Measurements from ENCODE around the gene S100A16.

Gene S100A16

DNA sequence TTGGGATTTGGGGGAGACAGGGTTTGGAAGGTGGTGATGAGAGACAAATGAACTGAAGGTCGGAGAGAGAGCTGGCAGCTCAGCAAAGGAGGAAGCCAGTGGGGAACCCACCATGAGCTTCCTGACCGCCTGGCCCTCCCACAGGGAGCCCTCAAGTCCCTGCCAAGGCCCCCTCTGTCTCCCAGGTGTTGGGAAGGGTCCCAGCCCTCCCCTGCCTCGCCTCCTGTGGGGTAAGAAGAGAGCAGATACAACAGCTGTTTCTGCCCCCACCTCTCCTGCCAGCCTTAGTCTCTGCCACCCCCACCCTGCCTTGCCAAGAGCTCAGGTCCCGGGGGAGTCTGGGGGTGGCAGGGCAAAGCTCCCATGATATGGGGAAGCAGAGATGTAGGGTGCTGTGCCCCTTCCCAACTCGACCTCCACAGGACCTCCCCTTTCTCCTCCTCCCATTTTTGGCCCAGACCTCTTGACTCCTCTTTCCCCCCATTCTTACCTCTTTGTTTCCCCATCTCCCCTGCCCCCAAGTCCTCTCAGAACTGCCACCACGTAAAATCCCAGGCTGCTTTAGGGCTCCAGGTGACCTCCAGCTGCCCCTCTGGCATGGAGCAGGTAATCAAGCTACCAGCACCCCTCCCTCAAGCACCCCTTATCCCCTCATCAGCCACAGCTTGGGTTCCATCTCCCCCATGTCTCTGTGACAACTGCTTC, 15.9 kb upstream of the S100A16 start:
- H3K4me1 Mint-ChIP-seq (ENCODE audit: low read depth): peaks cover 23% of the 10 kb centered on the region
- no peaks in the 10 kb centered on the region for H3K9me3 Mint-ChIP-seq (ENCODE audit: low read depth)
- no peaks in the 10 kb centered on the region for H3K36me3 Mint-ChIP-seq
- H3K27me3 Mint-ChIP-seq: no peaks in the 10 kb centered on the region
- H3K4me3 Mint-ChIP-seq: no peak overlapping the region
- H3K27ac Mint-ChIP-seq: no peak overlapping the region

DNA sequence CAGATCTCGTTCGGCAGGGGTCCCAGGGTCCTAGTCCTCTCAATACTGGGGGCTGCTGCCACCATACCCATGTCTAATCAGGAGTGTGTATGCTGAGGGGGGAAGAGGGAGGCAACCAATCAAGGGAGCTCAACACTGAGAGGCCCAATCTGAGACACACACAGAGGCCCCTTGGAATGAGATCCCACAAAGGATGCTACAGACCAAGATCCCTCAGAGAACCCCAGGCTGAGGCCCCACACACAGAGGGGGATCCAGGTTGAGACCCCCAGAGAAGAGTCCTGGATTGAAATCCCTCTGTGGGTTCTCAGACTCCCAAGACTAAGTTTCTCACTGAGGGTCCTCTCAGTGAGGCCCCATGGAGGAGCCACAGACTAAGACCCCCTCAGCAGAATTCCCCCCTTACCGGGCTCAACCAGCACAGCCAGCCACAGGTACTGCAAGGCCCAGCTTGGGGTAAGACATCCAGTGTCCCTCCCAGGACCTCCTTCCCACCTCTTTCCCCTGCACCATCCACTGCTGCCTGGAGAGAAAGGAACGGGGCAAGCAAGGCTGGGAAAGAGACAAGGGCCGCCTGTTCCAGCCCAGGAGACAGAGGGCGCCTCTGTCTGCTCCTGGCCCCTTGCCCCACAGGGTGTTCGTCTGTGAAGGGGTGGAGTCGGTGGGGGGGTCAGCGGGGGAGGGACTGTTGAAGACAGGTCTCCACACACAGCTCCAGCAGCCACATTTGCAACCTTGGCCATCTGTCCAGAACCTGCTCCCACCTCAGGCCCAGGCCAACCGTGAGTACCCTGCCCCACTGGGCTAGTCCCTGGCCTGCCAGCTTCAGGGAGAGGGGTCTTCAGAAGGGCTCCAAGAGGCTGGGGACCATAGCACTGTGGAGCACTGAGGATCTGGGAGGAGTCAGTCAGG, 15.0 kb upstream of the S100A16 start, which contains the start of gene S100A1:
S100A1 (plus strand) TSS at position 720 of the 912 bp plus-strand sequence. CDS start 2,088 bp downstream, outside the sequence.
- H3K27ac Mint-ChIP-seq: no peak within 1 kb of the TSS
- no peaks in the 10 kb centered on the region for H3K27me3 Mint-ChIP-seq
- no peaks in the 10 kb centered on the region for H3K36me3 Mint-ChIP-seq
- H3K4me1 Mint-ChIP-seq (ENCODE audit: low read depth): peaks cover 15% of the 10 kb centered on the region
- no peak within 1 kb of the TSS for H3K4me3 Mint-ChIP-seq
- H3K9me3 Mint-ChIP-seq (ENCODE audit: low read depth): no peaks in the 10 kb centered on the region

DNA sequence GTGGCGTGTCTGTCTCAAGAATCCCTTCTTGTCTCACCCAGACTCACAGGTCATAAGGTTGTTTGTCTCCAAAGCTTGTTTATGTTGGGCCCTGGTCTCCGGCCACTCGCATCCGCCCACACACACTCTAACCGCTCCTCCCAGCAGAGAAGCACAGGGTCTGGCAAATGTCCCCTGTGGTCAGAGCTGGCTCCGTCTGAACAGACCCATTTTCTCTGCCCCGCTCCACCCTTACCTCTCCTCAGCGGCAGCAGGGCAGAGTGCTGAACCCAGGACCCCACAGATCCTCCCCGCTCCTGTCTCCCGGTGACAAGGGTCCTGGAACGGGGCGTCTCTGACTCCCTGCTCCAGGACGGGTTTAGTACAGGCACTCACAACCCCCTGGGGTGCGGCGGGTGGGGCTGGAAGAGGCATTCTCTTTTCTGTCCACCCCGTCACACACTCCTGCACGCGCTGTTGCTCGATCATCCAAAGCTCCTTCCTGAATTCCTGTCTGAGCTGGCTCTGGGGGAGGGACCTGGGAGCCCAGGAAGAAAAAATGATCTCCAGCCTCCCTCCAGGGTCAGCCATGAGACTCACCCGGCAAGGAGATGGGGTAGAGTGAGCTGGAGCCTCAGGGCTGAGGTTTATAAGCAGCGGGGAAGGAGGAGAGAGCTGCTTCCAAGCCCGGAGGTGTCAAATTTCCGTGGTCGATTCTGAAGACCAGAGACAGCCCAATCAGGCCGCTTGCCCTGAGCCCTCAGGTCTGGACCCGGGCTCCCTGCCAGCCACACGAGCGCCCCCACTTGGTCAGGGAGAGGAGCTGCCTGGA, 14.2 kb upstream of the S100A16 start, which contains the start of gene S100A13:
S100A13 (minus strand) TSS at position 602 of the 811 bp plus-strand sequence. CDS start 1,033 bp downstream, outside the sequence.
- Mint-ChIP-seq H3K27me3 (no peaks in the 10 kb centered on the region), H3K27ac (no peak within 1 kb of the TSS), H3K4me3 (no peak within 1 kb of the TSS), H3K9me3 (ENCODE audit: low read depth) (no peaks in the 10 kb centered on the region), H3K36me3 (no peaks in the 10 kb centered on the region), H3K4me1 (ENCODE audit: low read depth) (peaks cover 9% of the 10 kb centered on the region)

DNA sequence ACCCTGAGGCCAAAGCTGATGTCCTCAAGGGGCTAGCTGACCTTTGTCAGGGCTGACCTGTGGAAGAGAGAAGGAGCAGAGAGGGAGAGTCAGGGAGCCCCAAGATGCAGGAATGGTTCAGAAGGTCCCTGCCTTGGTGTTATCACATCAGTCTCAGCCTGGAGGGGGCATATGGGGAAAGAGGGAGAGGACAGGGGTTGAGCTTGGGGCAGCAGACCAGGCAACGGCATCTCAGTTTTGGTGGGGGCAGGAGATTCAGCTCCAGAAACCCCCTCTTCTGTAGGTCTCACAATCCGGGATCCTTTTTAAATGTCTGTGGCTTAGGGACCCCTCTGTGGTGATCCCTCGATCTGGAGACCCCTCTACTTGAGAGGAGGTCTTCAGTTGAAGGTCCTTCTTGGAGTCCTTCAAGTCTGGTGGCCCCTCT, 13.6 kb upstream of the S100A16 start:
- Mint-ChIP-seq H3K27me3 (no peaks in the 10 kb centered on the region), H3K4me1 (ENCODE audit: low read depth) (peaks cover 6% of the 10 kb centered on the region), H3K27ac (no peak overlapping the region), H3K4me3 (no peak overlapping the region), H3K9me3 (ENCODE audit: low read depth) (no peaks in the 10 kb centered on the region), H3K36me3 (no peaks in the 10 kb centered on the region)

DNA sequence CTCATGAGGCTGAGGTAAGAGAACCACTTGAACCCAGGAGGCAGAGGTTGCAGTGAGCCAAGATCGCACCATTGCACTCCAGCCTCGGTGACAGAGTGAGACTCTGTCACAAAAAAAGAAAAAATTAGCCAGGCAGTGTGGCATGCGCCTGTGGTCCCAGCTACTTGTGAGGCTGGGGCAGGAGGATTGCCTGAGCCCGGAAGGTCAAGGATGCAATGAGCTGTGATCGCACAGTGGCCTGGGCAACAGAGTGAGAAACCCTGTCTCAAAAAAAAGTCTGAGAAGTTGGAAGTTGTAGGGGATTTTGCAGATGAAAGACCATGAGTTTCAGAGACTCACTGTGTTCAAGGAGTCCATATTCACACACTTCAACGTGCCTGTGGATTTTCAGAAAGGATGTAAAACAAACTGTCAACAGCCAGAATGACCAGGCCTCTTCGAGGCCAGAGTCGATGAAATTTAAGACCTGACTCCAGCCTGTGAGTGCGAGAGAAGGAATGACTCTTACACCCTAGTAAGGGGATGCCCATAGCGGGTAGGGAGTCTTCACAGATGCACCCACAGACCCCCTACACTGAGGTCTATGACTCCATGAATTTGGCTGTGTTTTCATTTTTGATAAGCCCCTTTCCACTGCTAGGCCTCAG, 12.2 kb upstream of the S100A16 start:
- H3K36me3 Mint-ChIP-seq: no peaks in the 10 kb centered on the region
- no peak overlapping the region for H3K27ac Mint-ChIP-seq
- no peaks in the 10 kb centered on the region for H3K27me3 Mint-ChIP-seq
- no peak overlapping the region for H3K4me3 Mint-ChIP-seq
- H3K9me3 Mint-ChIP-seq (ENCODE audit: low read depth): no peaks in the 10 kb centered on the region
- no peaks in the 10 kb centered on the region for H3K4me1 Mint-ChIP-seq (ENCODE audit: low read depth)

DNA sequence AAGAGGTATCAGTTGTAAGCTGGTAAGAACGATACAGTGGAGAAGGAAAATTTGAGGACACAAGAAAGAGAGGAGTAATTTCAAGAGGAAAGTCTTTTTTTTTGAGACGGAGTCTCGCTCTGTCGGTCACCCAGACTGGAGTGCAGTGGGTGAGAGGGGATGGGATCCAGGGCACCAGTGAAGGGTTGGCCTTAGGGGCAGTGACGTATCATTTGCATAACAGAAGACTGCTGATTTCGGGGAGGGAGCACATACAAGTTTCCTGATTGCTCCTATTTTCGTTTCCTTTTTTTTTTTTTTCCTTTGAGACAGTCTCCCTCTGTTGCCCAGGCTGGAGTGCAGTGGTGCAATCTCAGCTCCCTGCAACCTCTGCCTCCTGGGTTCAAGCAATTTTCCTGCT, 10.2 kb upstream of the S100A16 start:
- H3K9me3 Mint-ChIP-seq (ENCODE audit: low read depth): no peaks in the 10 kb centered on the region
- H3K27me3 Mint-ChIP-seq: no peaks in the 10 kb centered on the region
- H3K4me1 Mint-ChIP-seq (ENCODE audit: low read depth): no peaks in the 10 kb centered on the region
- H3K4me3 Mint-ChIP-seq: no peak overlapping the region
- H3K27ac Mint-ChIP-seq: no peak overlapping the region
- no peaks in the 10 kb centered on the region for H3K36me3 Mint-ChIP-seq

DNA sequence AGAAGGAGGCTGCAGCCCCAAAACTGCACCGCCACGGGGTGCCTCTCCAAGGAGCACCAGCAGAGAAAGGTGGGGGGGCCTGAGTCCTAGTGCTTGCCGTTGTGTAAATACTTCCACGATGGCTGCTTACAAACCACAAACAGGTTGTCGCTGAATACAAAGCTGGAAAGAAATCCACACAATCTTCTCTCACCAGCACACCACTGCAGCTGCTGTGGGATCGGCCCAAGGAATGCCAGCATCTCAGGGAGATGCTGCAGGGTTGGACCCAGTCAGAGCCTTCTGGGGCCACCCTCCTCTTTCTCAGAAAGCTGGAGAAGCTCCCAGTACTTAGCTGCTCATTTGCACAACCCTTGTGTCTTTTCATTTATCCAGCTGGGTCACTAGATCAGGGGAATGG, 6.2 kb upstream of the S100A16 start:
- no peak overlapping the region for H3K27ac Mint-ChIP-seq
- no peak overlapping the region for H3K4me3 Mint-ChIP-seq
- H3K27me3 Mint-ChIP-seq: no peaks in the 10 kb centered on the region
- H3K9me3 Mint-ChIP-seq (ENCODE audit: low read depth): no peaks in the 10 kb centered on the region
- no peaks in the 10 kb centered on the region for H3K36me3 Mint-ChIP-seq
- no peaks in the 10 kb centered on the region for H3K4me1 Mint-ChIP-seq (ENCODE audit: low read depth)

DNA sequence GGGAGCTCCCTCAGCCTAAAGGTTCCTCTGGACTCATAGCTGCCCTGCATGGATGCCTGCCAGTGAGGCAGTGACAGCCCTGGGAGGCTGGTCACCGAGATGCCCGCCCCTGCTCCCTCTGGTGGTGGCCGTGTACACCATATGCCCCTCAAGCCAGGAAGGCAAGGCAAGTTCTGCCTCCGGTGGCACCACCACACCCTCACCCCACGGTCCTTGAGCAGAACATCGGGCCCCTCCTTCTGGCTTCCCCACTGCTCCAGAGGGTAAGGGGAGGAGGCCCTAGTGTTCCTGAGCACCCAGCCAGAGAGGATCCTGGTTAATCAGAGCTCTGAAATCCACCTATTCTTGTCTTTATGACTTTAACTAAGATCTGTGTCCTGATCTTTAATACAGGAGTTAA, 4.7 kb upstream of the S100A16 start:
- Mint-ChIP-seq H3K9me3 (ENCODE audit: low read depth) (no peaks in the 10 kb centered on the region), H3K36me3 (no peaks in the 10 kb centered on the region), H3K27me3 (no peaks in the 10 kb centered on the region), H3K27ac (no peak overlapping the region), H3K4me1 (ENCODE audit: low read depth) (no peaks in the 10 kb centered on the region), H3K4me3 (no peak overlapping the region)

DNA sequence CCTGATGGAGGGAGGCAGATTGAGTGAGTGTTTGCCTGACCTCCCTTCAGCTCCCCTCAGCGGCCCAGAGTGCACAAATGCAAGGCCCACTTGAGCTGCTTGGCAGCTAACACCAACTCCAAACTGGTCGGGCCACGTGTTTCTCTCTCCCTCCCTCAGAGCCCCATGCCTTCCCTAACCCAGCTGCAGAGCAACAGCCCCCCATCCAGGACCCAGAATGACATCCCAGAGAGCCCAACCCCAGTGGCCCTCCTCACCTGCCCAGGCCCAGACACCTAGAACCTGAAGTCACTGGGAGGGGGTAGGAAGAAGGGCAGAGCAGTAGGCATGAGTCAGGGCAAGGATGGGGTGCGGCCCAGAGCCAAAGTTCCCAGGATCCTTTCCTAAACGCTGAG, 4.0 kb upstream of the S100A16 start:
- Mint-ChIP-seq H3K9me3 (ENCODE audit: low read depth) (no peaks in the 10 kb centered on the region), H3K27ac (no peak overlapping the region), H3K36me3 (no peaks in the 10 kb centered on the region), H3K27me3 (no peaks in the 10 kb centered on the region), H3K4me1 (ENCODE audit: low read depth) (no peaks in the 10 kb centered on the region), H3K4me3 (no peak overlapping the region)

DNA sequence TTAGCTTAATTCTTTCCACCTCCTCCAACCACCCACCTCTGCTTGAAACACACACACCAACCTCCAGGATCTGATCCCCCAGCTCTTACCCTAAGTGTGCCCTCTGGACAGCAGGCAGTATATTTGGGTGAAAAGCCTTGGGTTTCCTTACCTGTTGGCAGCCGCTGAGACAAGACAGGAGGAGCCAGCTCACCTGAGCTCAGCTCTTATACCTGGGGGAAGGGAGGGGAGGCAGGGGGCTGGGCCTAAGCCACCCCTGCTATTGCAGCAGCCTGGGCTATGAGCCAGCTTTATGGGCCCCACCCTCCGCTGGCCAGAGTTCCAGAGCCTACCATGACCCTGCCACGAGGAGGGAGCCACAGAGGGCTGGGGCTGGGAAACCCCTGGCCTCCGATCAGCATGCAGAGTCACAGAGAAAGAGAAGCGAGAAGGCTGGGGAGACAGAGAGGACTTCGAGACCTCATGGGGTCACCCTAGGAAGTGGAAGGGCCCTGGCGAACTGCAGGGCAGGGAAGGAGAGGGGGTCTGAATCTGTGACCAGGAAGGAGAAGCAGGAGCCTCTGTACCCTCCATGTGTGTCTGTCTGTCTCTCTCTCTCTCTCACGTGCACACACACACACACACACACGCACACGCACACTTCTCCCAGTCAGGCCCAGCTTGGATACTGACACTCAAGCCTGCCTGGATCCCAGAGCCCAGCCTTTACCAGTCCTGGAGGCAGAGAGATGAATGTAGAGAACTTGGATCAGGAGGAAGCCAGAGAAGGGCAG, 3.4 kb upstream of the S100A16 start, which contains the start of gene S100A14:
S100A14 (minus strand) TSS at position 182 of the 773 bp plus-strand sequence. CDS start 467 bp downstream, outside the sequence.
- Mint-ChIP-seq H3K27me3 (no peaks in the 10 kb centered on the region), H3K36me3 (no peaks in the 10 kb centered on the region), H3K27ac (no peak within 1 kb of the TSS), H3K4me1 (ENCODE audit: low read depth) (no peaks in the 10 kb centered on the region), H3K4me3 (no peak within 1 kb of the TSS), H3K9me3 (ENCODE audit: low read depth) (no peaks in the 10 kb centered on the region)

DNA sequence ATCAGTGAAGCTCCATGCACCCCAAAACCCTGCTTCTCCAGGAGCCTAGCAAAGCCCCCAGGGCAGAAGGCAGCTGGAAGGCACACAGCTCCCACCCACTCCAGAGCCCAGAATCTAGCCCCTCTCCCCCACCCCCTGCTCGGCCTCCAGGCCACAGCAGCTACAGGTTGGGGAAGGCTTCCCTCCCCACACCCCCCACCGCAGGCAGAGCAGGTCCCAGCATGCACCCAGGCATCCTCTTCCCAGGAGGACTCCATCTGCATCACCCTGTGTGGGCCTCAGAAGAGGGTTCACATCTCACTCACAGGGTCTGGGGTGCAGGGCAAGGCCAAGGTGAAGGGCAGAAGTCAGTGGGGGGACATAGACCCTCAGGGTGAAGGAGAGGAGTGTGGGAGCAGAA, 2.5 kb upstream of the S100A16 start:
- H3K27me3 Mint-ChIP-seq: no peaks in the 10 kb centered on the region
- no peaks in the 10 kb centered on the region for H3K9me3 Mint-ChIP-seq (ENCODE audit: low read depth)
- no peak overlapping the region for H3K27ac Mint-ChIP-seq
- no peak overlapping the region for H3K4me3 Mint-ChIP-seq
- no peaks in the 10 kb centered on the region for H3K4me1 Mint-ChIP-seq (ENCODE audit: low read depth)
- no peaks in the 10 kb centered on the region for H3K36me3 Mint-ChIP-seq

DNA sequence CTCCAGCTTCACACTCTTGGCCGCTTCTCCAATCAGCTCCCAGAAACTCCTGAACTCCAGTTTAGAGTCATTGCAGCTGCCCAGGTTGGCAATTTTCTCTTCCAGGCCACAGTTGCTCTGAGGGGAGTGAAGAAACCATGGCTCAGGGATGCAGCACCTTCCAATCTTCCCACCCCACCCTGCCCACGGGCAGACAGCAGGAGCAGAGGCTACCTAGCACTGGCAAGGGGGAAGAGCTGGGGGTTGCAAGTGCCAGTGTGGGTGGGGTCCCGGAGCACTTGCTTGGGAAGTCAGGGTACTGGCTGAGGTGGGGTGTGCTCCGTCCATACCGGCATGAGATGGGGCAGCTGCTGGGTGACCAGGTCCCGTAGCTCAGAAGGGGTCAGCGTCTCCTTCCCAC, 2.0 kb upstream of the S100A16 start:
- no peaks in the 10 kb centered on the region for H3K27me3 Mint-ChIP-seq
- H3K27ac Mint-ChIP-seq: no peak overlapping the region
- H3K4me3 Mint-ChIP-seq: no peak overlapping the region
- H3K9me3 Mint-ChIP-seq (ENCODE audit: low read depth): no peaks in the 10 kb centered on the region
- no peaks in the 10 kb centered on the region for H3K4me1 Mint-ChIP-seq (ENCODE audit: low read depth)
- H3K36me3 Mint-ChIP-seq: no peaks in the 10 kb centered on the region

DNA sequence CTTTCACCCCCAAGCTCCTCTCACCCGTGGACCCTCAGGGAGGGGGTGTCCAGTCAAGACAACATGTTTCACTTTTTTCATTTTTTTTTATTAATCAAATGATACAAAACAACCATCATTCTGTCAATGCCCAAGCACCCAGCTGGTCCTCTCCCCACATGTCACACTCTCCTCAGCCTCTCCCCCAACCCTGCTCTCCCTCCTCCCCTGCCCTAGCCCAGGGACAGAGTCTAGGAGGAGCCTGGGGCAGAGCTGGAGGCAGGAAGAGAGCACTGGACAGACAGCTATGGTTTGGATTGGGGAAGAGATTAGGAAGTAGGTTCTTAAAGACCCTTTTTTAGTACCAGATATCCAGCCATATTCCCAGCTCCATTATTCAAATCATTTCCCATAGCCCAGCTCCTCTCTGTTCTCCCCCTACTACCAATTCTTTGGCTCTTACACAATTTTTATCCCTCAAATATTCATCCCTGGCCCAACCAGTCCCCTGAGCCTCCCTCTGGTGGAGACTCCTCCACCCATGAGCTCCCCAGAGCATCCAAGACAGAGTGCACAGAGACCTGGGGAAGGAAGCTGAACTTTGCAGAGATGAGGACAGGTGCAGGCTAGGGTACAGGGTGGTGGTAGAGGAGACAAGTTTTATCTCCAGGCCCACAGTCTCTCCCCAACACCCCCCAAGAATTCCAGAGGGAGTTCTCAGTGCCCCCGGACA, 1.4 kb upstream of the S100A16 start:
- H3K27me3 Mint-ChIP-seq: no peaks in the 10 kb centered on the region
- H3K36me3 Mint-ChIP-seq: no peaks in the 10 kb centered on the region
- no peaks in the 10 kb centered on the region for H3K4me1 Mint-ChIP-seq (ENCODE audit: low read depth)
- no peaks in the 10 kb centered on the region for H3K9me3 Mint-ChIP-seq (ENCODE audit: low read depth)
- H3K27ac Mint-ChIP-seq: no peak overlapping the region
- H3K4me3 Mint-ChIP-seq: no peak overlapping the region

Measured in activated naive CD8-positive, alpha-beta T cell (primary cell).